Stimulated activated CD8-positive, alpha-beta memory T cell treated with anti-CD3 and anti-CD28 coated beads, Interleukin-12 subunit alpha, Interleukin-12 subunit beta, amount 100 ng/mL, for 1 hour (primary cell): Measurements from ENCODE around the gene PIM1.
"Not testable (repeated sequence)": the region's sequence is repeated elsewhere in the genome, so short reads cannot be mapped to it uniquely, and the experiment has no call there.

Experiments
- DNase-seq: peaks from one replicate; pipeline ENCODE4 v3.0.0-alpha.2; 2020; ENCODE audit warnings: low read depth

PIM1 gene

DNA sequence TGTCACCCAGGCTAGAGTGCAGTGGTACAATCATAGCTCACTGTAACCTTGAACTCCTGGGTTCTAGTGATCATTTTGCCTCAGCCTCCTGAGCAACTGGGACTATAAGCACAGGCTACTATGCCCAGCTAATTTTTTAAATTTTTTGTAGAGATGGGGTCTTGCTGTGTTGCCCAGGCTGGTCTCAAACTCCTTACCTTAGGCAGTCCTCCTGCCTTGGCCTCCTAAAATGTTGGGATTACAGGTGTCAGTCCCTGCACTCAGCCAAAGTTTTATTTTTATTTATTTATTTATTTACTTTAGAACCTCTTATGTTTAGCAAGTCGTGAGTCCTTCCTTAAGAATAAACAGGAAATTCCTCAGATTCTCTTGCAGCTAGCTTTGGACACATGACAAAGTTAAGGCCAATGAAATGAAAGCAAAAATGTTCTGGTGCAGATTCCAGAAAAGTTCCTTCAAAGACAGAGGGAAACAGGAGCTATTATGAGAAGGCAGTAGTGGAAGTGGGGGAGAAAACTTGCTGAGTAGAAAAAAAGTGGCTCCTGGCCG is 19.1 kb downstream of the PIM1 start:
- DNase-seq, result no peak

DNA sequence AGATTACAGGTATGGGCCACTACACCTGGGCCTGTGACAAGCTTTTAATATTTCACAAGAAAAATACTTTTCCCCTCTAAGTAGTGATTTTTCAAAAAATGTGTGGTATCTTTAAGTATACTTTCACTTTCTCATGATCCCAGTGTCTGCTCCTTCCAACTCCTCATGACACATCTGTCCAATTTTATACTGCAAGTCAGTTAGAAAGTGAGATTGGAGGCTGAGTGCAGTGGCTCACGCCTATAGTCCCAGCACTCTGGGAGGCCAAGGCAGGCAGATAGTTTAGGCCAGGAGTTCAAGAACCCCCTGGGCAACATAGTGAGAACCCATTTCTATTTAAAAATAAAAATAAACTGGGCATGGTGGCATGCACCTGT is 20.2 kb downstream of the PIM1 start:
- DNase-seq, result no peak

DNA sequence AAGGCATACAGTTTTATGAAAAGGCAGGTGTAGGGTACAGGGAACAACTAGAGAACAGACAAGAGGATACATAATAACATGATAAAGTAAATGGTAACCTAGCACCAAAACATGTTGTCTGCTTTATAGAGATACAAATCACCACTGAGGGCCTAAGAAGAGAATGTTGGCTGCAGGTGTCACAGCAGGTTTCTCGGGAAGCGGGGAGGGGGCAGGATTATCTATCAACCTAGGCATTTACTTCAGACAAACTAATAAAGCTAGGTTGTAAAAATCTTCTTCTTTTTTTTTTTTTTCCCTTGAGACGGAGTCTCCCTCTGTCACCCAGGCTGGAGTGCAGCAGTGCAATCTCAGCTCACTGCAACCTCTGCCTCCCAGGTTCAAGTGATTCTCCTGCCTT is 22.7 kb downstream of the PIM1 start:
- DNase-seq, result no peak

DNA sequence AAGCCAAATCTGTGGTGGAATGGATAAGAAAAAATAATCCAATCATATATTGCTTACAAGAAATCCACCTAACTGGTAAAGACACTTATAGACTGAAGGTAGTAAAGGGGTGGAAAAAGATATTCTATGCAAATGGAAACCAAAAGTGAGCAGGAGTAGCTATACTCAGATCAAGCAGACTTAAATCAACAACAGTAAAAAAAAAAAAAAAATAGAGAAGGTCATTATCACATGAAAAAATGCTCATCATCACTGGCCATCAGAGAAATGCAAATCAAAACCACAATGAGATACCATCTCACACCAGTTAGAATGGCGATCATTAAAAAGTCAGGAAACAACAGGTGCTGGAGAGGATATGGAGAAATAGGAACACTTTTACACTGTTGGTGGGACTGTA is 24.9 kb downstream of the PIM1 start:
- DNase-seq, result not testable (repeated sequence)

DNA sequence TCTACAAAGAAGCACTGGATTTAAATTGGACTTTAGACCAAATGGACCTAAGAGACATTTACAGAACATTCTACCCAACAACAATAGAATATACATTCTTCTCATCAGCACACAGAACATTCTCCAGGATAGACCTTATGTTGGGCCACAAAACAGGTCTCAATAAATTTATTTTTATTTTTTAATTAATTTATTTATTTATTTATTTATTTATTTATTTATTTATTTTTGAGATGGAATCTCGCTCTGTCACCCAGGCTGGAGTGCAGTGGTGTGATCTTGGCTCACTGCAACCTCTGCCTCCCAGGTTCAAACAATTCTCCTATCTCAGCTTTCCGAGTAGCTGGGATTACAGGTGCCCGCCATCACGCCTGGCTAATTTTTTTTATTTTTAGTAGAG is 26.5 kb downstream of the PIM1 start:
- not testable (repeated sequence) for DNase-seq

DNA sequence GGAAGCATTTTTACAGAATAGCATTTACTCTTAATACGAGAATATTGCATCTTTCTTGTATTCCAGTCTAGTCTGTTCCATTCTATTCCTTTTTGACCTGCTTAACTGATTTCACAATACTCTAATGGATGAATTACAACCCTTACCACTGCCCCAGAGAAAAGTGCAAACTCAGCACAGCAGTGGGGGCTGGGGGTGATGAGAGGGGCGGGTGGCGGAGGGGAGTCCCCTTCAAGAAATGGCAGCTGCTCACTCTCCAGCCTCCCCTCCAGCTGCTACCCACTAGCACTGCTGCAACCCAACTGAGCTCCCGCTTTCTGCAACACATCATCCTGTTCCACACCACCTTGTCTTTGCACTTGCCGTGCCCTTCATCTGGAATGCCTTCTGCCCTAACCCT is 30.1 kb downstream of the PIM1 start:
- DNase-seq, result no peak

DNA sequence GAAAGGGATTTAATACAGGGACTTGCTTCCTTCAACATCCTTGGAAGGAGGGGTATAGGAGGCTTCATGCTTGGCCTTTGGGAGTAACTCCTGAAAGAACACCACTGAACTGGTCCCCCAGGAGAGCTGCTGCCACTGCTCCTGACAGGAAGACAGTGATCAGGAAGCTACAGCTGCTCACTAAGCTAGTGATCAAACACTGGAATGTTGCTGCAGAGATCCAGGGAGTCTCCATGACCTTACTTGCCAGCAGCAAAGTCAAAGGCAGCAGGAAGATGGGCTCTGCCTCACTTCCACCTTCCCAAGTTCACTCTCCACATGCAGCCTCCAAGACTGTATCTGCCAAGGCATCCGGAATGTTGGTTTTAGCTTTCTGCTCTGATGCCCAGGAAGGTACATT is 31.8 kb downstream of the PIM1 start:
- DNase-seq, result no peak

DNA sequence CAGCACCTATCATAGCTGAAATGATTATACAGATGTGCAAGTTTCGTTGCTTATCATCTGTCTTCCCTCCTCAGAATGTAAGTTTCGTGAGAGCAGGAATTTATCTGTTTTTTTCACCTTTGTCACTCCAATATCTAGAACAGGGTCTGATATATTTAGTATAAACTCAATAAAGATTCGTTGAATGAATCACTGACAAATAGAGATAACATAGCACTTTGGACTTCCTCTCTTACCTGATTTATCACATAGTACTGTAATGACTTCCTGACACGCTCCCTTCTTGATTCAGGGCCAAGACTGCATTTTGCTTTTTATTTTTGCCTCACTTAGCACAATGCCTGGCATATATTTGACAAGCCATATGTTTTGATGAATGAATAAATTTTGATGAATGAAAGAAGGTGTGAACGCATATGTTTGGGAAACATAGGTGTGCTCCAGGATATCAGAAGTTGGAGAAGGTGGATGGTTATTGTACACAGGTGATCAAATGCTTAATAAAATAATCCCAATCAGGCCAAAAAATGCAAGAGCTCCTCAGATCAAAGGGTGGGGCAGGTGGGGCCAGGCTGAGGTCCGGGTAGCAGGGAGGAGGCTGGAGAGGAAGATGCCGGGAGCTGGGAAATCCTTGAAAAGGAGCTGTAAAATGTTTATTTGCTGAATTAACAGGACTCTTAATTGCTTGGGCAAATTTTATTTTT is 33.0 kb downstream of the PIM1 start:
- no peak for DNase-seq

DNA sequence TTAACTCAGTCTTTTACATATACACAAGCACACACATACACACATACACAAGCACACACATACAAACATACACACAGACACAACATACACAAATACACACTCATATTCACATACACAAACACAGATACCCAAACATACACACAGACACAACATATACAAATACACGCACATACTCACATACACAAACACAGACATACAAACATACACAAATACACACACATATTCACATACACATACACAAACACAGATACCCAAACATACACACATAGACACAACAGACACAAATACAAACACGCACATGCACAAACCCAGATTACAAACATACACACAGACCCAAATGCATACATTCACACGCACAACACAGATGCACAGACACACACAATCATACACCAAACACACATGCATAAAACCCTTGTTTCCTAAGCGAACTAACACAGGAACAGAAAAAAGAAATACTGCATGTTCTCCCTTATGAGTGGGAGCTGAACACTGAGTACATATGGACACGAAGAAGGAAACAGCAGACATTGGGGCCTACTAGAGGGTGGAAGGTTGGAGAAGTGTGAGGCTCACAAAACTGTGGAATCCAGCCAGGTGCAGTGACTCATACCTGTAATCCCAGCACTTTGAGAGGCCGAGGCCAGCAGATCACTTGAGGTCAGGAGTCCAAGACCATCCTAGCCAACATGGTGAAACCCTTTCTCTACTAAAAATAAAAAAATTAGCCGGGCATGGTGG is 34.2 kb downstream of the PIM1 start:
- no peak for DNase-seq

DNA sequence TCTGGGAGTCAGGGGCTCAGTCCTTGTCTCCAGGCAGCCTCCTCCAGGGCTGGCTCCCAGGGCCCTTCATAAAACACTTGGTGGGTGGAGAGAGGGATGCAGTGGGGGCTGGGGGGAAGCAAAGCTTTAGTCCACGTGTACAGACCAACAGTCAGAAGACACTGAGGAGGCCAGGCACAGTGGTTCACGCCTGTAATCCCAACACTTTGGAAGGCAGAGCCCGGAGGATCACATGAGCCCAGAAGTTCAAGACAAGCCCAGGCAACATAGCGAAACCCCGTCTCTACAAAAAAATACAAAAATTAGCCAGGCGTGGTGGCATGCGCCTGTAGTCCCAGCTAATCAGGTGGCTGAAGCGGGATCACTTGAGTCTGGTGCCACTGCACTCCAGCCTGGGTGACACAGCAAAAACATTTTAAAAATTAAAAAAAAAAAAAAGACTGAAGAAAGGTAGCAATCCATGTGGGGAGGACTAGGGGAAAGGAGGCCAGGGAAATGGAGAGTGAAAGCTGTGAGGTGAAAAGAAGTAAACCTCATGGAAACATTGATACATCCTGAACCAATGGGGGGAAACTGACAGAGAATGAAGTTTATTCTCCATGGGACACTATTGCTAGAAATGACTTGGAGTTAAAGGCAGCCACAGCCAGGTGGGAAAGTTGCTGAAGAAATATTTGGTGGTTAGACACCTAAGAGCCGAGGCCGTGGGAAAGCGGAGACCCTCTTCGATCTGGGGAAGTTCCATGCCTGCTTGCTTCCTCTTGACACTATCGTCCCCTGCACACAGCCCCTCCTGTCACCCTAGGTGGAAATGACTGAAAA is 35.4 kb downstream of the PIM1 start:
- no peak for DNase-seq

DNA sequence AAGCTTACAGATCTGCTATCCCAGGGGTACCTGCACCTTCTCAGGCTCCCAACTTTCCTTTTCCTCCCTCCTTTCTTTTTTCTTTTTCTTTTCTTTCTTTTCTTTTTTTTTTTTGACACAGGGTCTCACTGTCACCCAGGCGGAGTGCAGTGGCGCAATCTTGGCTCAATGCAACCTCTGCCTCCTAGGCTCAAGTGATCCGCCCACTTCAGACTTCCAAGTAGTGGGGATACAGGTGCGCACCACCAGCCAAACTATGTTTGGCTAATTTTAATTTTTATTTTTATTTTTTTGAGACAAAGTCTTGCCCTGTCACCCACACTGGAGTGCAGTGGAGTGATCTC is 36.0 kb downstream of the PIM1 start:
- no peak for DNase-seq

DNA sequence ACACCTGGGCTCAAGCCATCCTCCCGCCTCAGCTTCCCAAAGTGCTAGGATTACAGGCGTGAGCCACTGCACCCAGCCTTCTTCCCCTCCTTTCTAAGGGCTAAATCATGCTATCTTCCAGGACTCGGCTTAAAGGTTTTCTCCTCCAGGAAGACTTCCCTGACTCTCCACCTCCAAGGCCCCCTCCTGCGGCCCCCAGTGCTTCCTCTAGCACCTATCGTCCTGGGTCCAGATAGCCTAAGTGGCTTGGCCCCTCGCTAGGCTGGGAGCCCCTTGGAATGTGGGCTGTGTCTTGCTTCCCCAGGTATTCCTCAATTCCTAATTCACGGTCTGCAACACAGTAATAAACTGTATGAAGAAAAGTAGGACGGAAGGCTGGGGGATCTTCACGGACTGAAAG is 36.7 kb downstream of the PIM1 start:
- DNase-seq, result no peak

DNA sequence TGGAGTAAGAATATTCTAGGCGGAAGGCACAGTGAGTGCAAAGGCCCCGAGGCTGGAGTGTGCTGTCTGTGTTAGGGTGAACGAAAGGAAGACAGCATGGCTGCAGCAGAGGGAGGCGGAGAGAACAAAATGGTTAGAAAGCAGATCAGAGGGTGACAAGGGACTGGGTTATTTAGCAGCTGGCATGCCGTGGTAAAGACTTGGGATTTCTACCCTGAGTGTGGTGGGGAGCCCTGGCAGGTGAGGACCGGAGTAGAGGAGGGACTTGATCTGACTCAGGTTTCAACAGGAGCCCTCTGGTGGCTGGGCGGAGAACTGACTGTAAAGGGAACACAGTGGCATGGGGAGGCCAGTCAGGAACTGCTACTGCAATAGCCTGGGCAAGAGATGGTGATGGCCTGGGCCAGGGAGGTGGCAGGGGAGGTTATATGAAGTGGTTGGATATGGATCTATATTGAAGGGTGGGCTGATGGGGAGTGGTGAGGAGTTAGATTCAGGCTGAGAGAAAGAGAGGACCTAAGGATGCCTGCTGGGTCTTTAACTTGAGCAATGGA is 38.0 kb downstream of the PIM1 start:
- peak; percentile 79 for DNase-seq

DNA sequence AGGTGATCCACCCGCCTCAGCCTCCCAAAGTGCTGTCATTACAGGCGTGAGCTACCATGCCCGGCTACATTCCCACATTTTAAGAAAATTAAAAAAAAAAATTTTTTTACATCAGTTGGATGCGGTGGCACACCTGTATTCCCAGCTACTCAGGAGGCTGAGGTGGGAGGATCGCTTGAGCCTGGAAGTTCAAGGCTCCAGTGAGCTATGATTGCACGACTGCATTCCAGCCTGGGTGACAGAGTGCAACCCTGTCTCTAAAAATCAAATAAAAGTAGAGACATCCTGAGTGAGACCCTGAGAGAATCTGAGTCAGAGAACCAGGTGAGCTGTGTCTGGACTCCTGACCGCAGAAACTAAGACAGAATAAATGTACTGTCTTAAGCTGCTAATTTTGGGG is 38.8 kb downstream of the PIM1 start:
- no peak for DNase-seq

DNA sequence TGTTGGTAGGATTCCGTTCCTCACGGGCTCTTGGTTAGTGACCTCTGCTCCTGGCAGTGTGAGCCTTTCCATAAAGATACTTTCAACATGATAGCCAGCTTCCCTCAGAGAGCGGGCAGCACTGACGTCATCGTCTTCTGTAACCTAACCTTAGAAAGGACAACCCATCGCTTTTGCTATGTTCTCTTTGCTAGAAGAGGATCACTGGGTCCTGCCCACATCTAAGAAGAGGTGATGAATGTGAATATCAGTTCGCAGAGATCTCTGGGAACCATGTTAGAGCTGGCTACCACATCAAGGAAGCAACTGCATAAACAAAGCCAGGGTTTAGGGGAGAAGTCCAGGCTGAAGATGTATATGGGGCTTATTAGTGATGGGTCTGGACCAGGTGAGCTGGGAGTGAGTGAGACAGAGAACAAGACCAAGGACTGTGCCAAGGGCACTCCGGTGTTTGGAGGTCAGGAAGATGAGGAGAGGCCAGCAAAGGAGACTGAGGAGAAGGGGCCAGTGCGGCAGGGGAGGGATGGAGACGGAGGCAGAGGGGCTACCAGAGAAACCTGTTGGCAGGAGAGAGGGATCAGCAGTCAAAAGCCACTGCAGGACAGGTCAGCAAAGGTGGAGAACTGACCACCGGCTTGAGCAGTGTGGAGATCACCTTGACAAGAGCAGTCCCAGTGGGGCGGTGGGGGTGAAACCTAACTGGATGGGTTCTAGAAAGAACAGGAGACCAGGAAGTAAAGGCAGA is 39.7 kb downstream of the PIM1 start:
- DNase-seq, result no peak

DNA sequence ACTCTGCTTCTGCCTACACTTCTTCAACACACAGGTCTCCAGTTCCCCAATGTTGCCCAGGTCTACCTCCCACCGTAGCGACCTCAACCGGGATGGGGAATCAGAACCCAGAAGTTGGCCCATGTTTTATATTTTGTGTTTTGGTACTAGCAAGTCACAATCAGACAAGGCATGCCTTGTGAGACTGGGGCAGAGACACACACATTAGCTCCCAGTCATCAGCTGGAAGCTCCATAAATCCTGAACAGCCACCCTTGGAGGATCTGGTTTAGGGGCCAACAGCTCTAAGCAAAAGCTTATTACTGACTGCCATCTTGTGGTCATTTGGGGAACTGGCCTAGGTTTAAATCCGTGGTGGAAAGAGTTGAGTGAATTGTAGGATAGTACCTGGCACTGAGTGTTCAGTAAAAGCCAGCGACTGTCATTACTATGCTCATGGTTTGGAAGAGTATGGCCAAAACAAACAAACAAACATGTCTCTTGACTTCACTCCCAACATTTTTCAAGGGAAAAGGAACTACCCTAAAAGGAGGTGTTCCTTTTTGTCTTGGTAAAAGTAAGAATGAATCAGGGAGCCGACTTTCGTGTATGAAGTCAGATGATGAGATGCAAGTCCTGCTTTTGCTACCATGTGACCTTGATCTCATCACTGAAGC is 40.5 kb downstream of the PIM1 start:
- peak; percentile 71 for DNase-seq

DNA sequence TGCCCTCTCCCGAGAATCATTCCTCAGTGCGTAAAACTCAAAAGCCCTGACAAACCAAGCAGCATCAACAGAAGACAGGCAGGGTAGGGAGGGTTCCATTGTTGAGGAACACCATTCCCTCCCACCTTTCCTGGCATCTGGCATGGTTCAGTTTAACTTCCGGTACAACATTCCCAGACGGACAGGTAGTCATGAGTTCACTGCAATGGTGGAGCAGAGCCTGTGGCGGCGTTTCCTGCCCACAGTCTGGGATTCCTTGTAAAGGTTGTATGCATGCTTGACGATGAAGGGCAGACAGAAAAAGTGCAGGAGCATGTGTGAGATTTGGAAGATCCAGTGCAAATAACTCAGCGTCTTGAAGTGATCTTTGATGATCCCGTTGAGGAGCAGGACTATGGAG is 42.3 kb downstream of the PIM1 start:
- no peak for DNase-seq

DNA sequence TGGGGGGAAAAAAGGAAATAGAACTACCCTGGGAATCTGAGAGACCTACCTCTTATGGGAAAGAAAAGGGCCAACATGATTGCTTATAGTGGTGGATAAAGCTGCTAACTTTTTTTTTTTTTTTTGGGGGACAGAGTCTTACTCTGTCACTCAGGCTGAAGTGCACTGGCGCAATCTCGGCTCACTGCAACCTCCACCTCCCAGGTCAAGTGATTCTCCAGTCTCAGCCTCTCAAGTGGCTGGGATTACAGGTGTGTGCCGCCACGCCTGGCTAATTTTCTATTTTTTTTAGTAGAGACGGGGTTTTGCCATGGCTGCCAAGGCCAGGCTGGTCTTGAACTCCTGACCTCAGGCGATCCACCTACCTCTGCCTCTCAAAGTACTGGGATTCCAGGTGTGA is 48.1 kb downstream of the PIM1 start:
- DNase-seq, result no peak

DNA sequence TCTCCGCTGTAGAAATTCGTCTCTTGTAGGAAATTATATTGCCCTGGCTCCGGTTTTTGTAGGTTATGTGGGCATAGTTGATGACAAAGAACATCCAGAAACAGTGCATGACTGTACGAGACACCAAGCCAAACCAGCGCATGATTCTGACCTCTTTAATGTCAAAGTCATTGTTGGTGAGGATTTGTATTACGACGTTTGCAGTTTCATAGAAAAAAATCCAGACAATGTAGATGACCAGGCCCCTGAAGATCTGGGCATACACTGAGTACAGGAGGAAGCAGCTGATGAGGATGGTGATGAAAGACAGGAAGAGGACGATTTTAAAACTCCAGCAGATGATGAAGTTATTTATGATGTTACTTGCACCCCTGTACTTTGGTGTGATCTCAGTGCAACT is 48.6 kb downstream of the PIM1 start:
- DNase-seq, result no peak

DNA sequence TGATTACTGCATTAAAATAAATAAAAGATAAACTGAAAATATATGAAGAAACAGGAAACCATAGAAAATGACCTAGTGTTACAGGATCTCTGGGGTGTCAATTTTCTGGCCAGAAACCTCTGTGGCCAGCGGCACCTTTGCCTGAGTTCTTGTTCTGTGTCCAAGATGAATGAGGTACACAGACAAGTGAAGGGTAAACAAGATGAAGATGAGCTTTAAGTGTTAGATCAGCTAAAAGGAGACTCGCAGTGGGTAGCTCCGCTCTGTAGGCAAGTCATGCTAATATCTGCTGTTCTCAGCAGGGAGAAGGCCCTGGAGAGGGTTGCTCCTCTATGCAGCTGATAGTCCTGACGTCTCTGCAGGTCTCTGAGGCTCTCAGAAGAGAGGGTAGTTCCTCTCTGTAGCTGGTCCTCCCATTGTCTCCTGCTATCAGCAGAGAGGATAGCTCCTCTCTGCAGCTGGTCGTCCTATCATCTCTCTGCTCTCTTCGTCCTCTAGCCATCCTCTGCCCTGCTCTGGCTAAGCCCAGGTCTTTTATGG is 51.7 kb downstream of the PIM1 start:
- DNase-seq, result no peak
